ENCODE results near the gene SGCA.

DNA sequence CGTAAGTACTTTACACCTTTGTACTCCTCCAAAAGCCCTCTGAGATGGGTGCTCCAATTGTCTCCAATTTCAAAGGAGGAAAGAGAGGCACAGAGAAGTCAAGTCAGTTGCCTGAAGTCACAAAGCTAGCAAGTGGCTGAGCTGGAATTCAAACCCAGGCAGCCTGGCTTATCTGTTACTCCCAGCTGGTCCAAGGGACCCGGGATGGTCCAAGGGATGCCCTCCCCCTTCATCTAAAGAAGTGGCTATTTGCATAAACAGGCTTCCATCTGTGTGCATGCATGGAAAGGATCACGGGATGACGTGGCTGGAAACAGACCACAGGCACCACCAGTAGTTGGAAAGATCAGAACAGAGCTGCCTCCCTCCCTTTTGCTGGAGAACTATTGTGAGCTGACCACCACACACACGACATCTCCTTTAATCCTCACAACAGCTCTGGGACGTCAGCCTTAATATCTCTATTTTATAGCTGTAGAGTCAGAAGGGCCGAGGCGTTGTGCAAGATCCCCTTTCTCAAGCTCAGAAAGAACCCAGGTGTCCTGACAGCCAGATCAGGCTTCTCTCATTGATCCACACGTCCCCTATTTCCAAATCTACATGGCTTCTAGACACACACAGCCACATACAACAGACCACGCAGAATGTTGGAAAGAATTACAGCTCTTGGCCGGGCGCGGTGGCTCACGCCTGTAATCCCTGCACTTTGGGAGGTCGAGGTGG, 46.5 kb downstream of the SGCA start:
- TF ChIP-seq, protein P1, sequence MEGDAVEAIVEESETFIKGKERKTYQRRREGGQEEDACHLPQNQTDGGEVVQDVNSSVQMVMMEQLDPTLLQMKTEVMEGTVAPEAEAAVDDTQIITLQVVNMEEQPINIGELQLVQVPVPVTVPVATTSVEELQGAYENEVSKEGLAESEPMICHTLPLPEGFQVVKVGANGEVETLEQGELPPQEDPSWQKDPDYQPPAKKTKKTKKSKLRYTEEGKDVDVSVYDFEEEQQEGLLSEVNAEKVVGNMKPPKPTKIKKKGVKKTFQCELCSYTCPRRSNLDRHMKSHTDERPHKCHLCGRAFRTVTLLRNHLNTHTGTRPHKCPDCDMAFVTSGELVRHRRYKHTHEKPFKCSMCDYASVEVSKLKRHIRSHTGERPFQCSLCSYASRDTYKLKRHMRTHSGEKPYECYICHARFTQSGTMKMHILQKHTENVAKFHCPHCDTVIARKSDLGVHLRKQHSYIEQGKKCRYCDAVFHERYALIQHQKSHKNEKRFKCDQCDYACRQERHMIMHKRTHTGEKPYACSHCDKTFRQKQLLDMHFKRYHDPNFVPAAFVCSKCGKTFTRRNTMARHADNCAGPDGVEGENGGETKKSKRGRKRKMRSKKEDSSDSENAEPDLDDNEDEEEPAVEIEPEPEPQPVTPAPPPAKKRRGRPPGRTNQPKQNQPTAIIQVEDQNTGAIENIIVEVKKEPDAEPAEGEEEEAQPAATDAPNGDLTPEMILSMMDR (IDR thresholded peaks at IDR 0.05; ENCODE audit: low read length): no peak
- TF ChIP-seq EZH2 (IDR thresholded peaks at IDR 0.05; ENCODE audit: borderline replicate concordance, low read length): no peak
